A549 (cell line): ENCODE measurements around the gene RELL1.

ENCODE experiments used
- CEBPB ChIP-seq, 2 experiments: fragments of >200 bp in 1 of 2; sonication (Bioruptor Twin) in 1 of 2; formaldehyde crosslinking in 1 of 2; IDR thresholded peaks; 2 replicates each; pipeline ENCODE4 v1.6.1; 2012 to 2016
- CHD4 ChIP-seq: fragments of 200-600 bp; sonication (generic); IDR thresholded peaks from 2 replicates; pipeline ENCODE4 v1.6.1; 2016; ENCODE audit warnings: antibody characterized with exemption, mild to moderate bottlenecking, borderline replicate concordance
- CTCF ChIP-seq: fragments of >200 bp; sonication (Bioruptor Twin); formaldehyde crosslinking; IDR thresholded peaks from 3 replicates; pipeline ENCODE4 v1.5.1; 2016
- EHF ChIP-seq: fragments of 250-450 bp; sonication (Bioruptor Pico); IDR thresholded peaks from 2 replicates; pipeline ENCODE4 v1.5.0; 2020; ENCODE audit warnings: mild to moderate bottlenecking
- ELK1 ChIP-seq: fragments of 150-350 bp; IDR thresholded peaks from 2 replicates; pipeline ENCODE4 v1.6.1; 2014; ENCODE audit warnings: low read depth, mild to moderate bottlenecking, low read length
- EP300 ChIP-seq, 2 experiments: fragments of >200 bp; sonication (Bioruptor Twin); formaldehyde crosslinking; IDR thresholded peaks; 2 replicates in 1 of 2; 3 replicates in 1 of 2; pipeline ENCODE4 v1.6.1; 2016 to 2017
- ESRRA ChIP-seq: fragments of 150-350 bp; IDR thresholded peaks from 2 replicates; pipeline ENCODE4 v1.6.1; 2014; ENCODE audit warnings: mild to moderate bottlenecking, low read length, borderline replicate concordance
- MAX ChIP-seq: IDR thresholded peaks from 2 replicates; pipeline ENCODE4 v1.6.1; 2012
- SMC3 ChIP-seq: fragments of >200 bp; sonication (Bioruptor Twin); formaldehyde crosslinking; IDR thresholded peaks from 3 replicates; pipeline ENCODE4 v1.6.1; 2018; ENCODE audit warnings: inconsistent platforms

- TF ChIP-seq CHD4 (no peak), CTCF (no peak), EHF (CRISPR knock-in tag) (no peak), SMC3 (no peak), ELK1 (no peak), CEBPB (IDR thresholded peaks at IDR 0.05) (no peak), EP300 (IDR thresholded peaks at IDR 0.05) (no peak), MAX (no peak), ESRRA (no peak)
Measured at GRCh38 chr4:37656649-37657048, 29.5 kb downstream of the RELL1 start.
